Tibial artery (tissue), 4 donors: ENCODE data around the gene ZNF444.
A peak's percentile ranks its signal among the peaks of the same experiment; 100 is the strongest.

Experiments
- DNase-seq, 2 donors: peaks; one replicate each; pipeline ENCODE4 v3.0.0-alpha.2; 2019
- H3K27ac ChIP-seq, 2 donors: fragments of 200-600 bp; sonication (generic) in 1 of 2; 1 replicate in 1 of 2; 2 replicates in 1 of 2; pipeline ENCODE4 v1.5.1; 2018 to 2019; ENCODE audit warnings: mild to moderate bottlenecking in 1 of 2
- H3K27me3 ChIP-seq, 2 donors: fragments of 200-600 bp; sonication (generic) in 1 of 2; one replicate each; pipeline versions ENCODE4 v1.5.1 to v1.6.0; 2016 to 2019
- H3K36me3 ChIP-seq, 3 donors: fragments of 200-600 bp; sonication (generic) in 2 of 3; one replicate each; pipeline ENCODE4 v1.5.1; 2016 to 2019; ENCODE audit warnings: mild to moderate bottlenecking in 2 of 3
- H3K4me1 ChIP-seq, 4 donors: fragments of 200-600 bp; sonication (generic) in 2 of 4; 1 replicate in 3 of 4; 2 replicates in 1 of 4; pipeline ENCODE4 v1.5.1; 2016 to 2019
- H3K4me3 ChIP-seq, 2 donors: fragments of 200-600 bp; sonication (generic) in 1 of 2; 1 replicate in 1 of 2; 2 replicates in 1 of 2; pipeline ENCODE4 v1.5.1; 2018 to 2019; ENCODE audit warnings: mild to moderate bottlenecking in 2 of 2
- H3K9me3 ChIP-seq, 3 donors: fragments of 200-600 bp; sonication (generic) in 1 of 3; one replicate each; pipeline ENCODE4 v1.5.1; 2016 to 2019
- CTCF ChIP-seq, 2 experiments: fragments of 200-600 bp in 1 of 2; fragments of 450-650 bp in 1 of 2; IDR thresholded peaks; one replicate each; pipeline ENCODE4 v1.5.1; 2017 to 2019; ENCODE audit warnings: antibody characterized with exemption in 2 of 2, mild to moderate bottlenecking in 1 of 2, moderate library complexity in 1 of 2
- intact Hi-C: fragments of 100-400 bp; cut with DNase I; formaldehyde crosslinking; loops from one replicate; pipeline ENCODE4 v1.15.0; 2023; ENCODE audit warnings: low total_unique reads

ZNF444 gene

GRCh38 chr19:56118666-56119581 lies 22.2 kb upstream of the ZNF444 start:
- no peak for DNase-seq
- intact Hi-C loops = no loop called here
- Histone ChIP-seq H3K4me1 (peaks cover 0 to 58% (median 40%) of the 10 kb centered on the region in 4 donors), H3K27ac (peak overlapping the region; percentile 78 to 93), H3K9me3 (no peaks in the 10 kb centered on the region), H3K27me3 (no peaks in the 10 kb centered on the region), H3K36me3 (no peaks in the 10 kb centered on the region), H3K4me3 (peak overlapping the region; percentile 94 to 96)
- TF ChIP-seq CTCF (IDR thresholded peaks at IDR 0.05) = no peak

GRCh38 chr19:56119582-56119978 lies 21.5 kb upstream of the ZNF444 start:
- no peaks in the 10 kb centered on the region for H3K27me3 ChIP-seq
- peak overlapping the region; percentile 94 to 96 for H3K4me3 ChIP-seq
- peaks cover 0 to 52% (median 38%) of the 10 kb centered on the region in 4 donors for H3K4me1 ChIP-seq
- H3K9me3 ChIP-seq = no peaks in the 10 kb centered on the region
- no peak for TF ChIP-seq CTCF (IDR thresholded peaks at IDR 0.05)
- no peaks in the 10 kb centered on the region for H3K36me3 ChIP-seq
- H3K27ac ChIP-seq = peak overlapping the region; percentile 78 to 93
- intact Hi-C loops = no loop called here
- DNase-seq = no peak

- DNase-seq = no peak
- H3K4me3 ChIP-seq = peak overlapping the region; percentile 94 to 96
- no peaks in the 10 kb centered on the region for H3K9me3 ChIP-seq
- peaks cover 0 to 48% (median 35%) of the 10 kb centered on the region in 4 donors for H3K4me1 ChIP-seq
- intact Hi-C loops = loop anchor here (2.0 kb wide), 1 partner anchor 21 kb away; the partner anchor contains the start of gene ZNF444
- H3K36me3 ChIP-seq = no peaks in the 10 kb centered on the region
- H3K27me3 ChIP-seq = no peaks in the 10 kb centered on the region
- H3K27ac ChIP-seq = peak overlapping the region; percentile 78 to 93
- no peak for TF ChIP-seq CTCF (IDR thresholded peaks at IDR 0.05)
Observed at GRCh38 chr19:56120002-56120370, 21.1 kb upstream of the ZNF444 start.

GRCh38 chr19:56120371-56121179 lies 20.5 kb upstream of the ZNF444 start:
- H3K9me3 ChIP-seq = no peaks in the 10 kb centered on the region
- H3K36me3 ChIP-seq = no peaks in the 10 kb centered on the region
- peaks cover 0 to 44% (median 34%) of the 10 kb centered on the region in 4 donors for H3K4me1 ChIP-seq
- H3K27ac ChIP-seq = peak overlapping the region; percentile 78 to 93
- no peak for TF ChIP-seq CTCF (IDR thresholded peaks at IDR 0.05)
- intact Hi-C loops = loop anchor here (2.0 kb wide), 1 partner anchor 20 kb away; the partner anchor contains the start of gene ZNF444
- H3K27me3 ChIP-seq = no peaks in the 10 kb centered on the region
- H3K4me3 ChIP-seq = peak overlapping the region; percentile 94 to 96
- DNase-seq = peak; percentile 61 to 83
